NCI-H345 treated with DMSO at 0.1 percent for 48 hours (cell line): Measurements from ENCODE around the gene ANHX.

ENCODE experiments used
- DNase-seq: peaks from one replicate; lab custom pipeline; 2025; ENCODE audit not compliant: unreplicated experiment; lab: John Stamatoyannopoulos, UW

ANHX gene

DNA sequence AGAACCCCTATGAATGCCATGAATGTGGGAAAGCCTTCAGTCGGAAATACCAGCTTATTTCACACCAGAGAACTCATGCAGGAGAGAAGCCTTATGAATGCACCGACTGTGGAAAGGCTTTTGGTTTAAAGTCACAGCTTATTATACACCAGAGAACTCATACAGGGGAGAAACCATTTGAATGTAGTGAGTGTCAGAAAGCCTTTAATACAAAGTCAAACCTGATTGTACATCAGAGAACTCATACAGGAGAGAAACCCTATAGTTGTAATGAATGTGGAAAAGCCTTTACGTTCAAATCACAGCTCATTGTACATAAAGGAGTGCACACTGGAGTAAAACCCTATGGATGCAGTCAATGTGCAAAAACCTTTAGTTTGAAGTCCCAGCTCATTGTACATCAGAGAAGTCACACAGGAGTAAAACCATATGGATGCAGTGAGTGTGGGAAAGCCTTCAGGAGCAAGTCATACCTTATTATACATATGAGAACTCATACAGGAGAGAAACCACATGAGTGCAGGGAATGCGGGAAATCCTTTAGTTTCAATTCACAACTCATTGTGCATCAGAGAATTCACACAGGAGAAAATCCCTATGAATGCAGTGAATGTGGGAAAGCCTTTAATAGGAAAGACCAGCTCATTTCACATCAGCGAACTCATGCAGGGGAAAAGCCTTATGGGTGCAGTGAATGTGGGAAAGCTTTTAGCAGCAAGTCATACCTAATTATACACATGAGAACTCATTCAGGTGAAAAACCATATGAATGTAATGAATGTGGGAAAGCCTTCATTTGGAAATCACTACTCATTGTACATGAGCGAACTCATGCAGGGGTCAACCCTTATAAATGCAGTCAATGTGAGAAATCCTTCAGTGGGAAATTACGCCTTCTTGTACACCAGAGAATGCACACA lies 32.1 kb downstream of the ANHX start:
- no peak for DNase-seq

DNA sequence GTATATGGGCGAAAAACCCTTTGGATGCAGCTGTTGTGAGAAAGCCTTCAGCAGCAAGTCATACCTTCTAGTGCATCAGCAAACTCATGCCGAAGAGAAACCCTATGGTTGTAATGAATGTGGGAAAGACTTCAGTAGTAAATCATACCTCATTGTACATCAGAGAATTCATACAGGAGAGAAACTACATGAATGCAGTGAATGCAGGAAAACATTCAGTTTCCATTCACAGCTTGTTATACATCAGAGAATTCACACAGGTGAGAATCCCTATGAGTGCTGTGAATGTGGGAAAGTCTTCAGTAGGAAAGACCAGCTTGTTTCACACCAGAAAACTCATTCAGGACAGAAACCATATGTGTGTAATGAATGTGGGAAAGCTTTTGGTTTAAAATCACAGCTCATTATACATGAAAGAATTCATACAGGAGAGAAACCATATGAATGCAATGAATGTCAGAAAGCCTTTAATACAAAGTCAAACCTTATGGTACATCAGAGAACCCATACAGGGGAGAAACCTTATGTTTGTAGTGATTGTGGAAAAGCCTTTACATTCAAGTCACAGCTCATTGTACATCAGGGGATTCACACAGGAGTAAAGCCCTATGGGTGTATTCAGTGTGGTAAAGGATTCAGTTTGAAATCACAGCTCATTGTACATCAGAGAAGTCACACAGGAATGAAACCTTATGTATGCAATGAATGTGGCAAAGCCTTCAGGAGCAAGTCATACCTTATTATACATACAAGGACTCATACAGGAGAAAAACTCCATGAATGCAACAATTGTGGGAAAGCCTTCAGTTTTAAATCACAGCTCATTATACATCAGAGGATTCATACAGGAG lies 33.0 kb downstream of the ANHX start:
- no peak for DNase-seq

DNA sequence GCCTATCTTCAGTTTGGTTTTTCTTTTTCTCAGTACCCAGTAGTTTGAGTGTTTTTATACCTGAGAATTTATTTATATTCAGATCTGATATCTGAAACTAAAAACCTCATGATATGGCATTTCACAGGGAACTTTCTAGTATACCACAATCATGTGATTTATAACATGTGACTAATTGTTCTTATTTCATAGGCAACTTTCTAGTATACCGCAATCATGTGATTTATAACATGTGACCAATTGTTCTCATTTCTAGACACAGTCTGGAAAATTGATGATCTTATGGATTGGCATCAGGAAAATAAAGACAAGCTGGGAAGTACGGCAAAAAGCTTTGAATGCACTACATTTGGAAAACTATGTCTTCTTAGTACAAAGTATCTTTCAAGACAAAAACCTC lies 33.8 kb downstream of the ANHX start:
- DNase-seq, result no peak

DNA sequence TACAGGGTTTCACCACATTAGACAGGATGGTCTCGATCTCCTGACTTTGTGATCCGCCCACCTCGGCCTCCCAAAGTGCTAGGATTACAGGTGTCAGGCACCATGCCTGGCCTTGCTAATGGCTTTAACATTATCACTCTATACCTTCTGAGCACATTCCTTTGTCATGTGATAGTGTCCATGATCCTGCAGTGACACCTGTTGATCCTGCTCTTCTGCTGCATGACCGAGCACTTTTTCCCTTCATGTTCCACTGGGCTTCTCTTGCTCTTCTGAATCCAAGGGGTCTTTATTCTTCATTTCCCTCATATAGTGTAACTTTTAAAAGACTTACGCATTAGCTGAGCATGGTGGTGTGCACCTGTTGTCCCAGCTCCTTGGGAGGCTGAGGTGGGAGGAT lies 42.8 kb downstream of the ANHX start:
- no peak for DNase-seq

DNA sequence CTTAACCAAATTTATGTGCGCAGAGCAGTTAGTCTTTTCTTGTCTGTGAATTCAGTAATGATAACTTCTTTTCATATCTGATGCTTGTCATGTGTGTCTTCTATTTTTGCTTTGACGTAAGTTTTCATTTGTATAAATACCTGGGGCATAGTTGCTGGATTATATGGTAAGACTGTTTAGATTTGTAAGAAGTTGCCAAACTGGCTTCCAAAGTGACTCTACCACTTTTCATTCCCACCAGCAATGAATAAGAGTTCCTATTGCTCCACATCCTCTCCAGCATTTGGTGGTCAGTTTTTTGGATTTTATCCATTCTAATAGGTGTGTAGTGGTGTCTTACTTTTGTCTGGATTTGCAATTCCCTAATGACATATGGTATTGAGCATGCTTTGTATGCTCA lies 45.5 kb downstream of the ANHX start:
- DNase-seq, result no peak

DNA sequence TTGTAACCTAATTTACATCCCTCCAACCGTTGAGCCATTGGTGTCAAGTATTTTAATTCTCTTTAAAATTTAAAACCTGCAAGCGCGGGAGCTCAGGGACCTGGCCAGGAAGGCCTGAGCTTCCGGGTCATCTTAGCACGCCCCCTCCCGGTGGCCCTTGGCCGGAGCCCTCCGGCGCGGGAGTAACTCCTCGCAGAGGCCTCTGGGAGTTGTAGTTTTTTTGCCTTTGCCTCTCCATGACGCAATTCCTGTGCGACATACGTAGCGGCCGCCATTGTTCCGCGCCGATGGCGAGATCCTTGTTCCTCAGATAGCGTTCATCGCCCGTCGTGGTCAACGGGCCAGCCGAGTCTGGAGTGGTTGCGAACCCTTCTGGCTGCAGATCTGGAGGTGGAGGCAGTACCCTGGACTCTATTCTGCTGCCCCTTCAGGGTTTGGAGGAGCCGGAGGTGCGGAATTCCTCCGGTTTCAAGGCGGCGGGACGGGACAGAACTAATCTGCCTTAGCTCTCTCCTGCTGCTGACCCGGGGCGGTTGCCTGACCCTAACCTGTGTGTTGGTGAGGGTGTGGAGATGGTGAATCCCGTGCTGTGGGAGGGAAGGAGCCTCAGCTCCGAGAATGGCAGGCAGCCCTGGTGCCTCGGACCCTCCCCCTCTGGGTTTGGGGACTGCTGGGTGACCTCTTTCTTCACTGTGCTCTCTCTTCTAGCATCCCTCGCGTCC lies 54.3 kb downstream of the ANHX start, which contains the start of gene ZNF268:
ZNF268 (plus strand) TSS at position 258 of the 722 bp plus-strand sequence. CDS start 503 bp downstream, outside the sequence.
- DNase-seq, result peak; percentile 81

DNA sequence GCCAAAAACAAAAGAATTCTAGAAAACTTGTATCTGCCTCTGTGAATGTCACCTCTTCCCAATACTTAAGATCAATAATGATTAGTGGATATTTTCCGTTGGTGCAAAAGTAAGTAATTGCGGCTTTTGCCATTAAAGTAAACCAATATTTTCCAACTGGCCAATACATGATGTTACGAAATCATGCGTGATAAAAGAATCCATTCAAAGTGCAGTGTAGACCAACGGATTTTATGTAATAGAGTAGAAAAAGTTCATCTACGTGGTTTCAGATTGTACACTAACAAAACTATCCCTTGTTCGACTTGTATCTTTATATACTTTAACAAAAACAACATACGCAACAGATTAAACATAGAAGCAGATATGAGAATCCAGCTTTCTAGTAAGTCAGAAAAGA lies 55.0 kb downstream of the ANHX start:
- DNase-seq, result no peak

DNA sequence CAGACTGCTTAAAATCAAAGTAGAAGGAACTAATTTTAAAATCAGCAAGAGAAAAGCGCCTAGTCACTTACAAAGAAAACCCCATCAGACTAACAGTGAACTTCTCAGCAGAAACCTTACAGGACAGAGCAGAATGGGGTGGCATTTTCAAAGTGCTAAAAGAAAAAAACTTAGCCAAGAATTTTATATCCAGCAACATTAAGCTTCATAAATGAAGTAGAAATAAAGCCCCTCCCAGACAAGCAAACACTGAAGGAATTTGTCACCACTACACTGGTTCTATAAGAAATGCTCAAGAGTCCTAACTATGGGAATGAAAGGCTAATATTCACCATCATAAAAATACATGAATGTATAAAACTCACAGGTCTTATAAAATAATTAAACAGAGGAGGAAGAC lies 60.8 kb downstream of the ANHX start:
- DNase-seq, result no peak

DNA sequence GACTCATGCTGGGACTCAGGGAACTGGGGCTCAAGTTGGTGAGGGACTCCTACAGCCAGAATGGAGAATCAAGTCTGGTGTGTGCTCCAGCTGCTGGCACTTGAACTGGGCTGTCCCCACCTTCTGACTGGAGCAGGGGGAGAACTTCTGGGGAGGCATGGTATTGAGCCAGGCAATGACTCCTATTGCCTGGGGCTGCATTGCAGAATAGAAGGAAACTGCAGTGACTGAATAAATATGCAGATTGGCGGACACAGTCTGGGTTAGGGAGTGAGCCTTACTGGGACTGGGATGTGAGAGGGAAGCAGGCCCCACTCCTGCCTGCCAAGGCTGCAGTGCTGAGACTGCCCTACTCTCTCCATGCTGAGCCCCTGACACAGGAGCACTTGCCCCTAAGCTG lies 63.2 kb downstream of the ANHX start:
- no peak for DNase-seq
